GM12864 (cell line): Measurements from ENCODE around the gene ACSL3.
"Not testable (repeated sequence)": the region's sequence is repeated elsewhere in the genome, so short reads cannot be mapped to it uniquely, and the experiment has no call there.

Experiments
- DNase-seq: peaks from one replicate; pipeline ENCODE4 v3.0.0-alpha.2; 2011; ENCODE audit warnings: low read depth
- H3K4me3 ChIP-seq: 2 replicates; pipeline ENCODE4 v1.5.1; 2011; ENCODE audit warnings: mild to moderate bottlenecking, low read depth, low read length, control low read depth
- TF ChIP-seq, protein P1 (sequence below): IDR thresholded peaks from 2 replicates; pipeline ENCODE4 v1.5.1; 2011; ENCODE audit warnings: low read depth, mild to moderate bottlenecking, moderate library complexity, low read length, control low read depth, inconsistent platforms; ENCODE audit errors: missing control alignments

The ACSL3 gene

DNA sequence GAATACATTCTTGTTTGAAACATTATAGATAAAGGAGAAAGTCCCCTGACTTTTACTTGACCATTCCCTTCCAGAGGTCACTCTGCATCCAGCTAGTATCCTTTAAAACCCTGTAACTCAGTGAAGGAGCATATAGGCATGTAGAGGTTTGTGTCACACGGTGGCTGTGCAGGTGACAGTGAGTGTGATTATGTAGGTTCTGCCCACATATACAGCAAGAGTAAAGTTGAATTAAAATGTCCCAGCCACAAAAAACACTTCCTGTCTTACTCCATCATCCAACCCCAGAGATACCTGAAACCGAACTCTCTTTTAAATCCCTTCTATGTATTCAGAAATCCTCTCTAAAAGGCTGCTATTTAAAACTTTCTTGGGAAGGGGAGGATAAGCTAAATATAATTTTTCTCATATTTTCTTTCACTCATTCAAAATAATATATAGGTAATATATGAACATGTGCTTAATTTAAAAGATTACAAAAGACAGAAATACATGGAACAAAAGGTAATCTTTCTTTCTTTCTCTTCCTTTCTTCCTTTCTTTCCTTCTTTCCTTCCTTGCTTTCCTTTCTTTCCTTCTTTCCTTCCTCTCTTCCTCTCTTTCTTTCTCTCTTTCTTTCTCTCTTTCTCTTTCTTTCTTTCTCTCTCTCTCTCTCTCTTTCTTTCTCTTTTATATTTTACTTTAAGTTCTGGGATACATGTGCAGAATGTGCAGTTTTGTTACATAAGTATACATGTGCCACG lies 20.6 kb upstream of the ACSL3 start:
- TF ChIP-seq, protein P1, sequence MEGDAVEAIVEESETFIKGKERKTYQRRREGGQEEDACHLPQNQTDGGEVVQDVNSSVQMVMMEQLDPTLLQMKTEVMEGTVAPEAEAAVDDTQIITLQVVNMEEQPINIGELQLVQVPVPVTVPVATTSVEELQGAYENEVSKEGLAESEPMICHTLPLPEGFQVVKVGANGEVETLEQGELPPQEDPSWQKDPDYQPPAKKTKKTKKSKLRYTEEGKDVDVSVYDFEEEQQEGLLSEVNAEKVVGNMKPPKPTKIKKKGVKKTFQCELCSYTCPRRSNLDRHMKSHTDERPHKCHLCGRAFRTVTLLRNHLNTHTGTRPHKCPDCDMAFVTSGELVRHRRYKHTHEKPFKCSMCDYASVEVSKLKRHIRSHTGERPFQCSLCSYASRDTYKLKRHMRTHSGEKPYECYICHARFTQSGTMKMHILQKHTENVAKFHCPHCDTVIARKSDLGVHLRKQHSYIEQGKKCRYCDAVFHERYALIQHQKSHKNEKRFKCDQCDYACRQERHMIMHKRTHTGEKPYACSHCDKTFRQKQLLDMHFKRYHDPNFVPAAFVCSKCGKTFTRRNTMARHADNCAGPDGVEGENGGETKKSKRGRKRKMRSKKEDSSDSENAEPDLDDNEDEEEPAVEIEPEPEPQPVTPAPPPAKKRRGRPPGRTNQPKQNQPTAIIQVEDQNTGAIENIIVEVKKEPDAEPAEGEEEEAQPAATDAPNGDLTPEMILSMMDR: no peak
- no peak for DNase-seq
- H3K4me3 ChIP-seq: no peak overlapping the region

DNA sequence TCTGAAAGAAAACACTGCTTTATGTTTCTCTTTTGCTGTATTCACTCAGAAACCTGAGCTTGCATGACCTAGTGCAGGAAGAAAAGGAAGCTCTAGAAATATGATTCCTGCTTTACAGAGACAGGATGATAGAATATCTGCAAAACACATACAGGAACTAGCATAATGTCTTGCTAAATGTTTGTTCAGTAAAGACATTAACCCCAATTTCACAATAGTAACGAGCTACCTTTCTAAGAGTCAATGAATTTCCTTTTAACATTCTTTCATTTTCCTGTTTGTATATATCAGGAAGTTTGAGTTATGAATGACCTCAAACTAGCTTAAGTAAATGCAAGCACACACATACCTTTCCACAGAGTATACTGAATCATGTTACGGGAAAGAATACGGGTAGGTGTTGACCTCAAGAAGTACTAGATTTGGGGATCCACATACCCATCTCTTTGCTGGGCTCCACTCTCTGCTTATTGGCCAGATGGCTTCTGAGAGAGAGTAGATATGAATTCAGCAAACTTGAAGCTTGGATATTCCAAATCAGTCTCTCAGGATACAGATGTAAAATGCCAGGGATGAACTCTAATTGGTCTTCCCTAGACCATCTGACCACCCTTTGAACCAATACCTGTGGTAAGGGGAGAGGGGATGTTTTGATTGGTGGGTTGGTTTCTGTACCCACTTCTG lies 18.2 kb upstream of the ACSL3 start:
- H3K4me3 ChIP-seq: no peak overlapping the region

DNA sequence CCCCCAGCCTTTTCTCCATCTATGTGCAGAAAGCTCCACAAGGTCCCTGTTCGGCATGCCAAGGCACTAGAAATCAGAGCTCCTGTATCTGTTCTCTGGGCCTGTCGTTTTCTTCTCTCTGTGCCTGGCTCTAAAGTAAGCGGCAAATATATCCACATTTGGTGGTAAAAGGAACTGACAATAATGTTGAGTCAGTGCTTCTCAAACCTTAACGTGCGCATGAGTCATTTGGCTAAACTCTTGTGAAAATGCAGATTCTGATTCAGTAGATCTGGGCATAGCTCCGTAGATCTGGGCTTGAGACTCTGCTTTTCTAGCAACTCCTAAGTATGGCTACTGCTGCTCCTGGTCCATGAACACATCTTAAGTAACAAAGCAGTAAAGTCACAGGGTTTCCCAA lies 16.5 kb upstream of the ACSL3 start:
- no peak overlapping the region for H3K4me3 ChIP-seq
- TF ChIP-seq, protein P1: no peak
- DNase-seq: no peak

More for the DNA sequence above, 18.2 kb upstream of the ACSL3 start:
- TF ChIP-seq, protein P1: no peak
- DNase-seq: no peak

DNA sequence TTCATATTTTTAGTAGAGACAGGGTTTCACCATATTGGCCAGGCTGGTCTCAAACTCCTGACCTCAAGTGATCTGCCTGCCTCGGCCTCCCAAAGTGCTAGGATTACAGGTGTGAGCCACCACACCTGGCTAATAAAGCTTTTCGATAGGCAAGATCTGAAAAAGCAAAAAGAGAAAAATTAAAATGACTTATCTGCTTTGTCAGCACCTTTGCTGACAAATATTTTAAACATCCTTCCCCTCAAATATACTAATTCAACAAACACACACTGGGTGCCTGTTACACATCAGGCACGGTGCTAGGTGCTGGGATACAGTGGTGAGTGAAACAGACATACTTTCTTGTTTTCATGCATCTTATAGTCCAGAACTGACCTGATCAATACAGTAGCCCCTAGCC lies 15.5 kb upstream of the ACSL3 start:
- H3K4me3 ChIP-seq, DNase-seq: not testable (repeated sequence)

DNA sequence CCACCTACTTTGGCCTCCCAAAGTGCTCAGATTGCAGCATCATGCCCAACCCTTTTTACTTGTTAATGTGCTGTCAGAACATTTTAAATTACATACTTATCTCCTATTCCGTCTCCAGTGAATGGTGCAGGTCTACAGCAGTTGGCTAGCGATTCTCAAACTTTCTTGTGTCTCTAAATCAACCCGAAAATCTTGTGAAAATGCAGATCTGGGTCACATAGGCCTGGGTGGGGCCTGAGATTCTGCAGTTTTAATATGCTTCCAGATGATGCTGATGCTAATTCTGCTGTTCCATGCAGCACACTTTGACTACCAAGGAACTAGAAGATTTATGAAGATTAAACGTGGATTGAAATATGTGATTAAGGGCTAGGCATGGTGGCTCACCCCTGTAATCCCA lies 14.8 kb upstream of the ACSL3 start:
- DNase-seq: no peak
- no peak overlapping the region for H3K4me3 ChIP-seq
- TF ChIP-seq, protein P1: no peak

DNA sequence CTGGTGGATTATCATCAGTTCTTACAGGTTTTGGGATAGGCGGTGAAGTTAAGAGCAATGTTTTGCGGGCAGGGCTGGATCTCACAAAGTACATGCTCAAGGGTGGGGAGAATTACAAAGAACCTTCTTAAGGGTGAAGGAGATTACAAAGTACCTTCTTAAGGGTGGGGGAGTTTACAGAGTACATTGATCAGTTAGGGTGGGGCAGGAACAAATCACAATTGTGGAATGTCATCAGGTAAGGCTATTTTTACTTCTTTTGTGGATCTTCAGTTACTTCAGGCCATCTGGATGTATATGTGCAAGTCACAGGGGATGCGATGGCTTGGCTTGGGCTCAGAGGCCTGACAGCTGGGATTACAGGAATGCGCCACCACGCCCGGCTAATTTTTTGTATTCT lies 12.8 kb upstream of the ACSL3 start:
- not testable (repeated sequence) for DNase-seq

DNA sequence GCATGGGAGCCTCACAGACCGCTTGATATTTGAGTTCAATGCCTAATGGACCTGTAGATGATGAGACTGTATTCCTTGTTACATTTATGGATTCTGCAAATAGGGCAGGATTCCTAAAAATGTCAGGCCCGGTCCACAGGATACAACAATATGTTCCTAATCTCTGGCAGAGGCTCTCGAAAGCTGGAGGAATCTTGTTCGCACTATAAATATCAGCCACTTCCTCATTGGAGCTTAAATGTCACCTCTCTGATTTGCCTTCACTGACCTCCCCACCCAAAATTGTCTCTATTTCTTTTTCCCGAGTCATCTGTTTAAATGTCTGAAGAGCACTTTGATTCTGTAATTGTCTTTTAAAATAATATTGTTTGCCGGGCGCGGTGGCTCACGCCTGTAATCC lies 12.0 kb upstream of the ACSL3 start:
- TF ChIP-seq, protein P1: no peak
- no peak for DNase-seq

More for the DNA sequence above, 12.8 kb upstream of the ACSL3 start:
- not testable (repeated sequence) for H3K4me3 ChIP-seq

More for the DNA sequence above, 12.0 kb upstream of the ACSL3 start:
- no peak overlapping the region for H3K4me3 ChIP-seq
